GM12878 (cell line): ENCODE measurements around the gene KLK2. TPM values are rescaled to one million over a fixed set of nuclear protein-coding genes. Genes with fewer than 3 reads are reported as not detected.

Experiments used
- ASH2L ChIP-seq: fragments of 300-600, 200-600 bp; sonication (generic); IDR thresholded peaks from 2 replicates; pipeline ENCODE4 v1.6.1; 2017; ENCODE audit warnings: low read depth, mild to moderate bottlenecking, borderline replicate concordance
- BCL11A ChIP-seq: IDR thresholded peaks from 2 replicates; pipeline ENCODE4 v1.6.1; 2011; ENCODE audit warnings: low read depth, low read length
- GABPA ChIP-seq: IDR thresholded peaks from 2 replicates; pipeline ENCODE4 v1.6.1; 2014; ENCODE audit warnings: antibody characterized with exemption, low read depth, mild to moderate bottlenecking, inconsistent platforms
- HDAC6 ChIP-seq: fragments of 200-600 bp; sonication (generic); IDR thresholded peaks from one replicate; pipeline ENCODE4 v1.8.0; 2017; ENCODE audit warnings: antibody characterized with exemption; ENCODE audit not compliant: unreplicated experiment
- KAT2A ChIP-seq: conservative IDR thresholded peaks from 2 replicates; pipeline ENCODE4 v1.6.1; 2011; ENCODE audit warnings: low read depth, low read length; ENCODE audit not compliant: control insufficient read depth
- MTA2 ChIP-seq: fragments of 450-650 bp; IDR thresholded peaks from 2 replicates; pipeline ENCODE4 v1.6.1; 2016; ENCODE audit warnings: low read depth, mild to moderate bottlenecking, moderate library complexity
- MXI1 ChIP-seq: fragments of 150-350 bp; IDR thresholded peaks from 2 replicates; pipeline ENCODE4 v1.6.1; 2011; ENCODE audit warnings: low read depth, mild to moderate bottlenecking, inconsistent platforms, low read length, improper control_type of control experiment
- PML ChIP-seq: IDR thresholded peaks from 2 replicates; pipeline ENCODE4 v1.6.1; 2012; ENCODE audit warnings: low read length, inconsistent platforms
- SIN3A ChIP-seq: IDR thresholded peaks from 2 replicates; pipeline ENCODE4 v1.6.1; 2012; ENCODE audit warnings: low read depth, low read length, improper control_type of control experiment
- SPI1 ChIP-seq: IDR thresholded peaks from 2 replicates; pipeline ENCODE4 v1.6.1; 2011; ENCODE audit warnings: low read depth, mild to moderate bottlenecking, low read length, moderate library complexity, borderline replicate concordance; ENCODE audit not compliant: insufficient read depth
- STAT1 ChIP-seq: fragments of 450-650 bp; conservative IDR thresholded peaks from 2 replicates; pipeline ENCODE4 v1.6.1; 2014; ENCODE audit warnings: antibody characterized with exemption, mild to moderate bottlenecking
- TBL1XR1 ChIP-seq: IDR thresholded peaks from 2 replicates; pipeline ENCODE4 v1.6.1; 2012; ENCODE audit warnings: low read depth, low read length, improper control_type of control experiment
- YBX1 ChIP-seq: fragments of 450-650 bp; IDR thresholded peaks from 2 replicates; pipeline ENCODE4 v1.6.1; 2016; ENCODE audit warnings: antibody characterized with exemption
- ZBED1 ChIP-seq: IDR thresholded peaks from 2 replicates; pipeline ENCODE4 v1.6.1; 2016; ENCODE audit warnings: borderline replicate concordance
- ZBTB40 ChIP-seq: fragments of 450-650 bp; IDR thresholded peaks from 2 replicates; pipeline ENCODE4 v1.6.1; 2016; ENCODE audit warnings: mild to moderate bottlenecking, moderate library complexity, borderline replicate concordance
- polyA plus RNA-seq, 11 experiments: library from polyadenylated mRNA; depleted of rRNA in 4 of 11; unstranded in 6 of 11; stranded (reverse) in 5 of 11; fragments of >200 nt; fragmentation: Nextera tagmentation in 4 of 11; fragmentation: Illumina TruSeq in 1 of 11; extraction: Ambion mirVana in 4 of 11; extraction: Trizol in 1 of 11; gene quantifications; 1 replicate in 1 of 11; 2 replicates in 10 of 11; pipeline versions ENCODE4 v1.2.1 to v1.2.3, GENCODE V29; 2011 to 2016; ENCODE audit warnings: inconsistent platforms in 2 of 11, missing spikeins in 2 of 11, low read depth in 1 of 11
- total RNA-seq, 4 experiments: library from RNA; depleted of rRNA in 3 of 4; stranded (reverse); fragments of >200 nt in 3 of 4; fragmentation: Illumina TruSeq in 1 of 4; extraction: Trizol in 1 of 4; gene quantifications; 2 replicates each; pipeline versions ENCODE4 v1.2.1 to v1.2.3, GENCODE V29; 2013 to 2021
- TF ChIP-seq, protein P1 (sequence below): fragments of 450-650 bp; IDR thresholded peaks from 2 replicates; pipeline ENCODE4 v1.6.1; 2017; ENCODE audit warnings: antibody characterized with exemption, mild to moderate bottlenecking, moderate library complexity
- TF ChIP-seq, protein P2 (sequence below): fragments of 450-650 bp; IDR thresholded peaks from 2 replicates; pipeline ENCODE4 v1.6.1; 2017; ENCODE audit warnings: low read depth, mild to moderate bottlenecking, moderate library complexity
- TF ChIP-seq, protein P3 (sequence below): fragments of 450-650 bp; IDR thresholded peaks from 2 replicates; pipeline ENCODE4 v1.6.1; 2016; ENCODE audit warnings: mild to moderate bottlenecking

KLK2 gene
- total and polyA plus RNA-seq, 10 of the 15 experiments (the other 5 are each of a cell fraction or from before 2014, with no cell fraction given), result 0.19 to 3.1 (median 1.2) TPM

- no peak for TF ChIP-seq PML
- TF ChIP-seq MTA2, result no peak
- TF ChIP-seq, protein P1, sequence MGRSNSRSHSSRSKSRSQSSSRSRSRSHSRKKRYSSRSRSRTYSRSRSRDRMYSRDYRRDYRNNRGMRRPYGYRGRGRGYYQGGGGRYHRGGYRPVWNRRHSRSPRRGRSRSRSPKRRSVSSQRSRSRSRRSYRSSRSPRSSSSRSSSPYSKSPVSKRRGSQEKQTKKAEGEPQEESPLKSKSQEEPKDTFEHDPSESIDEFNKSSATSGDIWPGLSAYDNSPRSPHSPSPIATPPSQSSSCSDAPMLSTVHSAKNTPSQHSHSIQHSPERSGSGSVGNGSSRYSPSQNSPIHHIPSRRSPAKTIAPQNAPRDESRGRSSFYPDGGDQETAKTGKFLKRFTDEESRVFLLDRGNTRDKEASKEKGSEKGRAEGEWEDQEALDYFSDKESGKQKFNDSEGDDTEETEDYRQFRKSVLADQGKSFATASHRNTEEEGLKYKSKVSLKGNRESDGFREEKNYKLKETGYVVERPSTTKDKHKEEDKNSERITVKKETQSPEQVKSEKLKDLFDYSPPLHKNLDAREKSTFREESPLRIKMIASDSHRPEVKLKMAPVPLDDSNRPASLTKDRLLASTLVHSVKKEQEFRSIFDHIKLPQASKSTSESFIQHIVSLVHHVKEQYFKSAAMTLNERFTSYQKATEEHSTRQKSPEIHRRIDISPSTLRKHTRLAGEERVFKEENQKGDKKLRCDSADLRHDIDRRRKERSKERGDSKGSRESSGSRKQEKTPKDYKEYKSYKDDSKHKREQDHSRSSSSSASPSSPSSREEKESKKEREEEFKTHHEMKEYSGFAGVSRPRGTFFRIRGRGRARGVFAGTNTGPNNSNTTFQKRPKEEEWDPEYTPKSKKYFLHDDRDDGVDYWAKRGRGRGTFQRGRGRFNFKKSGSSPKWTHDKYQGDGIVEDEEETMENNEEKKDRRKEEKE, result no peak
- TF ChIP-seq SPI1, result no peak
- TF ChIP-seq, protein P2, sequence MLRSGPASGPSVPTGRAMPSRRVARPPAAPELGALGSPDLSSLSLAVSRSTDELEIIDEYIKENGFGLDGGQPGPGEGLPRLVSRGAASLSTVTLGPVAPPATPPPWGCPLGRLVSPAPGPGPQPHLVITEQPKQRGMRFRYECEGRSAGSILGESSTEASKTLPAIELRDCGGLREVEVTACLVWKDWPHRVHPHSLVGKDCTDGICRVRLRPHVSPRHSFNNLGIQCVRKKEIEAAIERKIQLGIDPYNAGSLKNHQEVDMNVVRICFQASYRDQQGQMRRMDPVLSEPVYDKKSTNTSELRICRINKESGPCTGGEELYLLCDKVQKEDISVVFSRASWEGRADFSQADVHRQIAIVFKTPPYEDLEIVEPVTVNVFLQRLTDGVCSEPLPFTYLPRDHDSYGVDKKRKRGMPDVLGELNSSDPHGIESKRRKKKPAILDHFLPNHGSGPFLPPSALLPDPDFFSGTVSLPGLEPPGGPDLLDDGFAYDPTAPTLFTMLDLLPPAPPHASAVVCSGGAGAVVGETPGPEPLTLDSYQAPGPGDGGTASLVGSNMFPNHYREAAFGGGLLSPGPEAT, result no peak
- TF ChIP-seq ZBED1, result no peak
- no peak for TF ChIP-seq ASH2L
- no peak for TF ChIP-seq BCL11A
- no peak for TF ChIP-seq KAT2A
- peak; percentile 81 for TF ChIP-seq HDAC6
- no peak for TF ChIP-seq GABPA
- no peak for TF ChIP-seq STAT1
- TF ChIP-seq YBX1, result no peak
- no peak for TF ChIP-seq ZBTB40
- TF ChIP-seq MXI1, result no peak
- TF ChIP-seq TBL1XR1, result no peak
- no peak for TF ChIP-seq SIN3A
- TF ChIP-seq, protein P3, sequence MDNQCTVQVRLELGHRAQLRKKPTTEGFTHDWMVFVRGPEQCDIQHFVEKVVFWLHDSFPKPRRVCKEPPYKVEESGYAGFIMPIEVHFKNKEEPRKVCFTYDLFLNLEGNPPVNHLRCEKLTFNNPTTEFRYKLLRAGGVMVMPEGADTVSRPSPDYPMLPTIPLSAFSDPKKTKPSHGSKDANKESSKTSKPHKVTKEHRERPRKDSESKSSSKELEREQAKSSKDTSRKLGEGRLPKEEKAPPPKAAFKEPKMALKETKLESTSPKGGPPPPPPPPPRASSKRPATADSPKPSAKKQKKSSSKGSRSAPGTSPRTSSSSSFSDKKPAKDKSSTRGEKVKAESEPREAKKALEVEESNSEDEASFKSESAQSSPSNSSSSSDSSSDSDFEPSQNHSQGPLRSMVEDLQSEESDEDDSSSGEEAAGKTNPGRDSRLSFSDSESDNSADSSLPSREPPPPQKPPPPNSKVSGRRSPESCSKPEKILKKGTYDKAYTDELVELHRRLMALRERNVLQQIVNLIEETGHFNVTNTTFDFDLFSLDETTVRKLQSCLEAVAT, result no peak; the same call in 1 of the 2 replicates
Measured at GRCh38 chr19:50835785-50836542, 37.3 kb upstream of the KLK2 start (continued).
